M059J (cell line): Measurements from ENCODE around the gene ZNF658. TPM values are rescaled to one million over a fixed set of nuclear protein-coding genes. Genes with fewer than 3 reads are reported as not detected.
"Not testable (repeated sequence)": the region's sequence is repeated elsewhere in the genome, so short reads cannot be mapped to it uniquely, and the experiment has no call there.

Experiments used
- DNase-seq: peaks from one replicate; pipeline ENCODE4 v3.0.0-alpha.2; 2012; ENCODE audit warnings: low read depth
- total RNA-seq: library from RNA; depleted of rRNA; stranded (reverse); fragments of >200 nt; shearing (Covaris generic); gene quantifications from 2 replicates; pipeline ENCODE4 v1.2.3, GENCODE V29; 2014; rRNA removed

Gene ZNF658
- 2.0 and 2.2 TPM in 2 replicates for total RNA-seq

DNA sequence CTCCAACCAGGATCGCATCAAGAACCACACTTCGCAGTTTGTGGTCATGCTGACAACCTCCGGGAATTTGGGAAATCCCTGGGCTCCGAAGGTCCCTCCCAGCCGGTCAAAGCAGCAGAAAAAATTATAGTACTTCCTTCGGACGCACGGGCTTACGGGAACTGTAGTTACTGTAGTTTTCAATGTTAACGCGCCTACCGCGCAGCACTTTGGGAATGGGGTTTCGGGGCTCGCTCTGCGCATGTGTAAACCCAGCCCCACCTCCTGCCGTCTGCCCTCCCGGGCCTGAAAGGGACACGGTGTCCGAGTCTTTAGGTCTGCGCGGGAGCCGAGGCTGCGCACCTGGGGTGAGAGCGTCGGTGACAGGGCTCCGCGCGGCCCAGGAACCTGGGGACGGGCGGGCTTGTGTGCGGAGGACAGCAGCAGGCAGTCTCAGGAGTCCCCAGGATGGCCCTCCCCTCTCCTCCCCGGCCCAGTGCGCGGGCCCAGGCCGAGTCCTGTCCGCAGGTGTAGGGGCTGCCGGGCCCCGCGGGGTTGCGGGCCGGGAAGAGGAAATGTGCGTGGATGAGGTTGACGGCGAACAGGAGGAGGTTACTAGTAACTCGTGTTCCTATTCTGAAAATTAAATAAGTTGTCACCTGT, at the start of gene ZNF658:
Gene ZNF658, plus strand, starts transcription at position 236 of the 642 bp plus-strand sequence. CDS start 2,837 bp downstream, outside the sequence.
- peak; percentile 86 for DNase-seq

DNA sequence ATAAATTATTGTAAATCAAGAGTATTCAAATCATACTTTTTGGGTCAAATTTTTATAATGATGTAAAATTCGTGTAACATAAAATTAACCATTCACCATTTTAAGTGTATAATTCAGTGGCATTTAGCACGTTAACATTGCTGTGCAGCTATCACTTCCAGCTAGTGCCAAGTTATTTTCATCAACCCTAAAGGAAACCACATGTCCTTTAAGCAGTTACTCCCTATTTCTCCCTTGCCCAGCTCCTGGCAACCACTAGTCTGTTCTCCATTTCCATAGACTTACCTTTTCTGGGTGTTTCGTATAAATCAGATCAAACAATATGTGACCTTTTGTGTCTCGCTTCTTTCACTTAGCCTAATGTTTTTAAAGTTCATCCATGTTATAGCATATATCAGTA, 38.8 kb upstream of the ZNF658 start:
- DNase-seq: not testable (repeated sequence)

- DNase-seq: not testable (repeated sequence)
Observed at GRCh38 chr9:66868660-66869059, 31.9 kb upstream of the ZNF658 start.

DNA sequence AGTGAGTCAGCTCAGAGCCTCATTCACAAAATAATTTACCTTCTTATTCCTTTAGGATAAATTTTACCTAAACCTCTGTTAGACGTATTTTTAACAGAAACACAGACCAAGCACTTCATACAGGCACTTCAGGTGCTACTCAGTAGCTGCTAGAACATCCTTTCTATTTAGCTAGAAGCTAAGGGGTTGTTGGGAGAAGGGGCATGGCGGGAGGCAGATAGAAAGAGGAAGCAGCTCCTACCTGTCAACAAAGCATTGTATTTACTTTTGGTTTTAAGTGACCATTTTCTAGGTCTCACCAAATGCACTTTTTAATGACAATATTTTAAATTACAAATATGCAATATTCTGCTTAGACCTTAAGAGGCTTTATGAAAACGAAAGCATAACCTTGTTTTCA, 19.9 kb upstream of the ZNF658 start:
- DNase-seq: not testable (repeated sequence)

DNA sequence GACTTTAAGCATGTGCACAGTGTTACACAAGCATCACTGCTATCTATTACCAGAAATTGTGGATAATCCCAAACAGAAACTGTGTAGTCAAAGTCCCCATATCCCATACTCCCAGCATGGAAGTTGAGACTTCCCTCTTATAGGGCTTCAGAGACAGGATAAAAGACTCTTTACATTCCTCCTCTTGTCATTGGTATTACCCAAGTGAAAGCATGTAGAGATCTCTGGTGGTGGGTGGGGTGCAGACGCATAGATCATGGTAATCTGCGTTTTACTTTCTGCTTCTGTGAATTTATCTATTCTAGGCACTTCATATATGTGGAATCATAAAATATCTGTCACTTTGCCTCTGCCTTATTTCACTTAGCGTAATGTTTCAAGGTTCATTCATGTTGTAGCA, 18.7 kb upstream of the ZNF658 start:
- DNase-seq: not testable (repeated sequence)

DNA sequence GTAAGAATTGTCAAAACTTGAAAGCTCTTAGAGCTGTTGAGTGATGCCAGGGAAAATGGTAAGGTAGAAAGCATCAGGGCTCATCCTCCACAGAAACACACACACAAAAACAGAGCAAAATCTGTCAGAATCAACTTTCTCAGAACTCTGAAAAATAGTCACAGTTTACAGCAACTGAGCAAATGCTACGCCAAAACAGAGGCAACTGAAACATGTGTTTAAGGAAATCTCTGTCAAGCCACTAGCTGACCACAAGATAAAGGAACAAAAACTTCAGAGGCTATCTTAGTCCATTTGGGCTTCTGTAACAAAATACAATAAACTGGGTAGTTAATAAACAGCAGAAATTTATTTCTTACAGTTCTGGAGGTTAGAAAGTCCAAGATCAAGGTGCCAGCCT, 10.2 kb upstream of the ZNF658 start:
- not testable (repeated sequence) for DNase-seq

DNA sequence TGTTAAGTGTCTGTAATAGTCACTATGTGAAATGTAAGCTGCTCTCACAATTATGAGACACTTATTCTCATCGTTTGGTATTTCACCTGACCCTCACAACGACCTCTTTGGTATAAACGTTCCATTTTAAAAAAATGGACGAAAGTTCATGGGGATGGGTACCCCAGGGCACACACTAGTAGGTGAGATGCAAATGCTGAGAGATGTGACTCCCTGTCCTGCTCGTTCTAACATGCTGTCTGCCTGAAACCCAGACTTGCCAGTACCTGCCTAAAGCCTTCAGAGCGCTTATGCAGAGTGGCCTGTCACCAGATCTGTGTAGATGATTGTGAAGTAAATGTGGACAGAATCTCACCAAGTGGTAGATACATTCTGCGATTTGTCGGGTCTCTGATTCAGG, 616 bp downstream of the ZNF658 start:
- not testable (repeated sequence) for DNase-seq

DNA sequence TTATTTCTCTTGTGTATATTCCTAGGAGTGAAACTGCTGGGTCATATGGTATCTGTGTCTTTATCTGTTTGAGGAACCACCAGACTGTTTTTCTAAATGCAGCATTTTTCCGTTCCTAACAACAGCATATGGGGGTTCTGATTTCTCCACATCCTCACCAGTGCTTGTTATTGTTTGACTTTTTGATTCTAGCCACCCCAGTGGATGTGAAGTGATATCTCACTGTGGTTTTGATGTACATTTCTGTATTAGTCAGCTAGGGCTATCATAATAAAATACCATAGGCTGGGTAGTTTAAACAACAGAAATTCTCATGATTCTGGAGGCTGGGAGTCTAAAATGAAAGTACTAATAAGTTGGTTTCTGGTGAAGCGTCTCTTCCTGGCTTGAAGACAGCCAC, 9.0 kb downstream of the ZNF658 start:
- DNase-seq: not testable (repeated sequence)

GRCh38 chr9:66920072-66920471, 19.5 kb downstream of the ZNF658 start:
- DNase-seq: not testable (repeated sequence)

DNA sequence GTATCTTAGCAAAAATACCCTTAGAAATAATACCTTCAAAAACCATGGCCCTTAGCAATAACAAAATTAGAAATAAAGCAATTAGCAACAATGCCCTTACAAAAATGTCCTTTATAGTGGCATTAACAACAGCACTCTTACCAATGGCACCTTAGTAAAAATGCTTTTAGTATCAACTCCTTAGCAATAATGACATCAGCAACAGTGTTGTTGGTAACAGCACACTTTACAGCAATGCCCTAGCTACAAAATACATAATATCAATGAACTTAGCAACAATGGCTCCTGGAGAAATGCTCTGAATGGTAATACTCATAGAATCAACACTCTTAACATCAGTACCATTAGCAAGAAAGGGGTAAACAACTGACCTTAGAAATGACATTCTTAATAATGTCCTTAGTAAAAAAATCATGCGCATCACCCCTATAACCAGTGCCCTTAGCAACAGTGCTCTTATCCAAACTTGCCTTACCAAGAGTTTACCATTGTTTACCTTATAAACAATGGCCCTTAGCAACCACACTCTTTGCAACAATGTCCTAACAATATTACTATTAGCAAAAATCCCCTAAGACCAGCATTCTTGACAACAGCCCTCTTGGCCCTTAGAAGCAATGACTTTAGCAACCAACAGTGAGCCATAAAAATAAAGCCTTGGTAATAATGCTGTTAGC, 35.8 kb downstream of the ZNF658 start:
- not testable (repeated sequence) for DNase-seq

- not testable (repeated sequence) for DNase-seq
Observed at GRCh38 chr9:66937662-66938061, 37.1 kb downstream of the ZNF658 start.

- not testable (repeated sequence) for DNase-seq
Observed at GRCh38 chr9:66938322-66938721, 37.8 kb downstream of the ZNF658 start.

GRCh38 chr9:66939878-66940830, 39.6 kb downstream of the ZNF658 start:
- not testable (repeated sequence) for DNase-seq

DNA sequence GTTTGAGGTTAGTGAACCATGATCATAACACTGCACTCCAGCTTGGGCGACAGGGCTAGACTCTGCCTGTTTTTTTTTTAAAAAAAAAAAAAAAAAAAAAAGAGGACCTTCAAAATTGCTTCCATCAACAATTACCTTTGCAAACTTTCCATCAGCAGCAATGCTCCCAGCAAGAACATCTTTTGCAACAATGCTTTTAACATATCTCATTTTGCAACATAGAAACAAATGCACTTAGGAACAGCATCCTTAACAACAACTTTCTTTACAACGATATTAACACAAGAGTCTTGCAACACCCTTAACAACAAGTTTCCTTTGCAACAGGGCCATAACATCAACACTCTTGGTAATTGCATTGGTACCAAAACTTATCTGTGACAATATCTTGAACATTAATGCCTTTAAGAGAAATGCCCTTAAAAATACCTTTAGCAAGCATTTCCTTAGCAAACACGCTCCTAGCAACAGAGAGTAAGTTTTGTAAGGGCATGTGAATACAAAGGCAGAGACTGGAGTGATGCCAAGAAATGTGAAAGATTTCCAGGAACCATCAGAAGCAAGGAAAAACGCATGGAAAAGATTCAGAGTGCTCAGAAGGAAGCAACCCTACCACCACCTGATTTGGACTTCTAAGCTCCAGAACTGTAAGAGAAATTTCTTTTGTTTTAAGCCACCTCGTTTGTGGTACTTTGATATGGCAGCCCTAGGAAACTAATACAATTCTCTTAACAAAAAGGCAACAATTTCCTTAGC, 42.1 kb downstream of the ZNF658 start:
- peak; percentile 16 for DNase-seq

DNA sequence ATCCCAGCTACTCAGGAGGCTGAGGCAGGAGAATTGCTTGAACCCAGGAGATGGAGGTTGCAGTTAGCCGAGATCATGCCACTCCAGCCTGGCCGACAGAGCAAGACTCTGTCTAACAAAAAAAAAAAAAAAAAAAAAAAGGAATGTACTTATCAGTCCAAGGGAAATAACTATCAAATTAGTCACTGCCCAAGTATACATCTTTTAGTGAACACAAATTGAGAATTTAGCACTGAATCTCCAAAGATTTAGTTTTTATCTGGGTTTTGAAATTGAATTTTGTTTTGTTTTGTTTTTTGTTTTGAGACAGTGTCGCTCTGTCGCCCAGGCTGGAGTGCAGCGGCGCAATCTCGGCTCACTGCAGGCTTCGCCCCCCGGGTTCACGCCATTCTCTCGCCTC, 52.1 kb downstream of the ZNF658 start:
- peak; percentile 33 for DNase-seq

Other genes starting within 250 kb of the ZNF658 start
- gene SPATA31A3, start 91.8 kb downstream of the ZNF658 start, total RNA-seq: not detected in 2 replicates